Transverse colon (tissue), 3 donors: ENCODE measurements around the gene IL4I1.

Experiments used
- CTCF ChIP-seq, 5 experiments: fragments of 200-600 bp in 3 of 5; fragments of 450-650 bp in 2 of 5; sonication (generic) in 3 of 5; IDR thresholded peaks; 1 replicate in 2 of 5; 2 replicates in 3 of 5; pipeline ENCODE4 v1.5.1; 2016 to 2017; ENCODE audit warnings: antibody characterized with exemption in 5 of 5, inconsistent platforms in 3 of 5, mild to moderate bottlenecking in 2 of 5, moderate library complexity in 1 of 5
- EP300 ChIP-seq: sonication (generic); formaldehyde crosslinking; IDR thresholded peaks from one replicate; pipeline ENCODE4 v1.6.1; 2017; ENCODE audit warnings: antibody characterized with exemption, low read depth

GRCh38 chr19:49878744-49879070, 18.0 kb downstream of the IL4I1 start:
- TF ChIP-seq CTCF (IDR thresholded peaks at IDR 0.05) = no peak
- TF ChIP-seq EP300 = no peak
